HepG2 (cell line): Measurements from ENCODE around the gene MUL1. TPM values are rescaled to one million over a fixed set of nuclear protein-coding genes. Genes with fewer than 3 reads are reported as not detected.

Experiments
- NONO ChIP-seq, 2 experiments: fragments of 450-650 bp in 1 of 2; sonication (generic) in 1 of 2; formaldehyde crosslinking in 1 of 2; IDR thresholded peaks in 1 of 2; conservative IDR thresholded peaks in 1 of 2; 2 replicates each; pipeline versions ENCODE4 v1.6.1 to v1.8.0; 2017 to 2022; ENCODE audit warnings: mild to moderate bottlenecking in 1 of 2, missing genetic modification reagents in 1 of 2, moderate library complexity in 1 of 2
- REST ChIP-seq, 2 experiments: IDR thresholded peaks; 2 replicates each; pipeline ENCODE4 v1.6.1; 2011 to 2012; ENCODE audit warnings: low read length in 2 of 2, borderline replicate concordance in 1 of 2, low read depth in 1 of 2, mild to moderate bottlenecking in 1 of 2, moderate library complexity in 1 of 2
- SNAPC4 ChIP-seq: sonication (generic); formaldehyde crosslinking; IDR thresholded peaks from 2 replicates; pipeline ENCODE4 v1.4.0; 2020; ENCODE audit warnings: mild to moderate bottlenecking, missing genetic modification reagents
- ZNF142 ChIP-seq: sonication (generic); formaldehyde crosslinking; IDR thresholded peaks from 2 replicates; pipeline ENCODE4 v1.4.0; 2020; ENCODE audit warnings: missing genetic modification reagents
- ZNF550 ChIP-seq: sonication (generic); formaldehyde crosslinking; IDR thresholded peaks from 2 replicates; pipeline ENCODE4 v1.4.0; 2020; ENCODE audit warnings: mild to moderate bottlenecking, missing genetic modification reagents, borderline replicate concordance
- ZNF703 ChIP-seq: sonication (generic); formaldehyde crosslinking; IDR thresholded peaks from 2 replicates; pipeline ENCODE4 v1.5.1; 2020; ENCODE audit warnings: missing genetic modification reagents, mild to moderate bottlenecking, moderate library complexity, borderline replicate concordance
- polyA plus RNA-seq, 8 experiments: library from polyadenylated mRNA; depleted of rRNA in 3 of 8; stranded (reverse) in 7 of 8; unstranded in 1 of 8; fragments of >200 nt; fragmentation: Illumina TruSeq in 4 of 8; extraction: Trizol in 4 of 8; gene quantifications; 2 replicates each; pipeline versions ENCODE4 v1.2.1 to v1.2.3, GENCODE V29; 2011 to 2016; ENCODE audit warnings: low read depth in 4 of 8, missing spikeins in 1 of 8, mixed read lengths in 1 of 8; ENCODE audit not compliant: insufficient read depth in 1 of 8
- total RNA-seq, 5 experiments: library from RNA; depleted of rRNA; stranded (reverse); fragments of >200 nt; fragmentation: Illumina TruSeq; extraction: Trizol; gene quantifications; 2 replicates each; pipeline ENCODE4 v1.2.3, GENCODE V29; 2016; ENCODE audit warnings: low read depth in 1 of 5
- TF ChIP-seq, protein P1 (sequence below): sonication (generic); formaldehyde crosslinking; IDR thresholded peaks from 2 replicates; pipeline ENCODE4 v1.8.0; 2022; ENCODE audit warnings: mild to moderate bottlenecking, missing genetic modification reagents

Gene MUL1
- total and polyA plus RNA-seq, 2 of the 13 experiments (the other 11 are each of a cell fraction or from before 2014, with no cell fraction given), result 21.5 to 26.5 TPM

GRCh38 chr1:20552728-20553445 lies 44.9 kb upstream of the MUL1 start (continued):
- no peak; a peak in 1 of 4 replicates for TF ChIP-seq REST (IDR thresholded peaks at IDR 0.05; ENCODE audit: borderline replicate concordance in 1 of 2, low read depth in 1 of 2, low read length in 2 of 2)
- no peak for TF ChIP-seq ZNF703 (CRISPR knock-in tag)
- no peak for TF ChIP-seq ZNF142 (CRISPR knock-in tag)
- 0 out of 2 replicates have a peak, but pooled peaks have one; percentile 34 for TF ChIP-seq SNAPC4 (CRISPR knock-in tag)
- TF ChIP-seq ZNF550 (CRISPR knock-in tag), result no peak
- TF ChIP-seq NONO (IDR thresholded peaks at IDR 0.05), result no peak
- TF ChIP-seq NONO (CRISPR knock-in tag; conservative IDR thresholded peaks at IDR 0.05), result 0 out of 2 replicates have a peak, but pooled peaks have one; percentile 19
- TF ChIP-seq, protein P1, sequence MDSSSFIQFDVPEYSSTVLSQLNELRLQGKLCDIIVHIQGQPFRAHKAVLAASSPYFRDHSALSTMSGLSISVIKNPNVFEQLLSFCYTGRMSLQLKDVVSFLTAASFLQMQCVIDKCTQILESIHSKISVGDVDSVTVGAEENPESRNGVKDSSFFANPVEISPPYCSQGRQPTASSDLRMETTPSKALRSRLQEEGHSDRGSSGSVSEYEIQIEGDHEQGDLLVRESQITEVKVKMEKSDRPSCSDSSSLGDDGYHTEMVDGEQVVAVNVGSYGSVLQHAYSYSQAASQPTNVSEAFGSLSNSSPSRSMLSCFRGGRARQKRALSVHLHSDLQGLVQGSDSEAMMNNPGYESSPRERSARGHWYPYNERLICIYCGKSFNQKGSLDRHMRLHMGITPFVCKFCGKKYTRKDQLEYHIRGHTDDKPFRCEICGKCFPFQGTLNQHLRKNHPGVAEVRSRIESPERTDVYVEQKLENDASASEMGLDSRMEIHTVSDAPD, result no peak
